Nephron progenitor cell (in vitro differentiated cells): ENCODE results near the gene SEC14L3.

ENCODE experiments used
- DNase-seq: peaks from one replicate; pipeline ENCODE4 v3.0.0; 2021
- H3K27ac Mint-ChIP-seq: 2 replicates; pipeline ENCODE4 v1.8.0; 2021; ENCODE audit warnings: mild to moderate bottlenecking, moderate library complexity, mixed read lengths
- H3K27me3 Mint-ChIP-seq: 2 replicates; pipeline ENCODE4 v1.8.0; 2021; ENCODE audit warnings: mild to moderate bottlenecking, low read depth, mixed read lengths; ENCODE audit not compliant: poor library complexity
- H3K36me3 Mint-ChIP-seq: 2 replicates; pipeline ENCODE4 v1.8.0; 2021; ENCODE audit warnings: low read depth, mixed read lengths
- H3K4me1 Mint-ChIP-seq: 2 replicates; pipeline ENCODE4 v1.8.0; 2021; ENCODE audit warnings: mixed read lengths
- H3K4me3 Mint-ChIP-seq: 2 replicates; pipeline ENCODE4 v1.8.0; 2021; ENCODE audit warnings: mild to moderate bottlenecking, moderate library complexity, mixed read lengths
- H3K9me3 Mint-ChIP-seq: 2 replicates; pipeline ENCODE4 v1.8.0; 2021; ENCODE audit warnings: mild to moderate bottlenecking, moderate library complexity, mixed read lengths
- TF ChIP-seq, protein P1 (sequence below): fragments of 200-600 bp; sonication (generic); IDR thresholded peaks from 2 replicates; pipeline ENCODE4 v1.5.0; 2021; ENCODE audit warnings: antibody characterized with exemption

SEC14L3 gene

DNA sequence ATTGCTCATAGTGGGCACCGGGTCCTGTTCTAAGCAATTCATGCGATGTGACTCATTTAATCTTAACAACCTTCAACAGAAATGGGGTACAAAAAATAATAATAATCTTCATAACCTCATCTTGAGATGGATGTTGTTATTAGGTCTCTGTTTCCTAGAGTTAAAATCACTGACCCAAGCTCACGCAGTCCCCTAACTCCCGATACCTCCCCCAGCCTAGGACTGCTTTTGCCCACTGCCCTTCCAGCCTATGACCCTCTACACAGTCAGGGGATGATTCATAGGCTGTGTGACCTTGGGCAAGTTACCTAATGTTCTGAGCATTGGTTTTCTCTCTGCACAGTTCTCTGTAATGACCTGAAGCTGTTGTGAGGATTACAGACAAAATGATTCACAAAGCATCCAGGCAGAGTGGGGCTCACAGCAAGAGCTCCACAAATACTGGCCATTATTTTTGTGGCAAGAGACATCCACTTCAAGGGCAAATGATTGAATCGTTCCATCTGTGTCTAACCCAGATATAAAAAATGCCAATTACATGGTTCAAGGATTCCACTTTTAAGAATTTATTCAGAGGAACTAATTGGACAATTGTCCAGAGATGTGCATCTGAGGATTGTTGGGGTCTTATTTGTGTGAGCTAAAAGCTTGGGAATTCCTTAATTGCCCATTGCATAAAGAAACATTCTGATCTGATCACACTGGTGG, 26.2 kb downstream of the SEC14L3 start:
- H3K4me1 Mint-ChIP-seq, result peaks cover 24% of the 10 kb centered on the region
- TF ChIP-seq, protein P1, sequence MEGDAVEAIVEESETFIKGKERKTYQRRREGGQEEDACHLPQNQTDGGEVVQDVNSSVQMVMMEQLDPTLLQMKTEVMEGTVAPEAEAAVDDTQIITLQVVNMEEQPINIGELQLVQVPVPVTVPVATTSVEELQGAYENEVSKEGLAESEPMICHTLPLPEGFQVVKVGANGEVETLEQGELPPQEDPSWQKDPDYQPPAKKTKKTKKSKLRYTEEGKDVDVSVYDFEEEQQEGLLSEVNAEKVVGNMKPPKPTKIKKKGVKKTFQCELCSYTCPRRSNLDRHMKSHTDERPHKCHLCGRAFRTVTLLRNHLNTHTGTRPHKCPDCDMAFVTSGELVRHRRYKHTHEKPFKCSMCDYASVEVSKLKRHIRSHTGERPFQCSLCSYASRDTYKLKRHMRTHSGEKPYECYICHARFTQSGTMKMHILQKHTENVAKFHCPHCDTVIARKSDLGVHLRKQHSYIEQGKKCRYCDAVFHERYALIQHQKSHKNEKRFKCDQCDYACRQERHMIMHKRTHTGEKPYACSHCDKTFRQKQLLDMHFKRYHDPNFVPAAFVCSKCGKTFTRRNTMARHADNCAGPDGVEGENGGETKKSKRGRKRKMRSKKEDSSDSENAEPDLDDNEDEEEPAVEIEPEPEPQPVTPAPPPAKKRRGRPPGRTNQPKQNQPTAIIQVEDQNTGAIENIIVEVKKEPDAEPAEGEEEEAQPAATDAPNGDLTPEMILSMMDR, result no peak
- no peak for DNase-seq
- no peaks in the 10 kb centered on the region for H3K36me3 Mint-ChIP-seq
- H3K27ac Mint-ChIP-seq, result no peak overlapping the region
- H3K27me3 Mint-ChIP-seq, result peaks cover 18% of the 10 kb centered on the region
- H3K4me3 Mint-ChIP-seq, result no peak overlapping the region
- no peaks in the 10 kb centered on the region for H3K9me3 Mint-ChIP-seq

DNA sequence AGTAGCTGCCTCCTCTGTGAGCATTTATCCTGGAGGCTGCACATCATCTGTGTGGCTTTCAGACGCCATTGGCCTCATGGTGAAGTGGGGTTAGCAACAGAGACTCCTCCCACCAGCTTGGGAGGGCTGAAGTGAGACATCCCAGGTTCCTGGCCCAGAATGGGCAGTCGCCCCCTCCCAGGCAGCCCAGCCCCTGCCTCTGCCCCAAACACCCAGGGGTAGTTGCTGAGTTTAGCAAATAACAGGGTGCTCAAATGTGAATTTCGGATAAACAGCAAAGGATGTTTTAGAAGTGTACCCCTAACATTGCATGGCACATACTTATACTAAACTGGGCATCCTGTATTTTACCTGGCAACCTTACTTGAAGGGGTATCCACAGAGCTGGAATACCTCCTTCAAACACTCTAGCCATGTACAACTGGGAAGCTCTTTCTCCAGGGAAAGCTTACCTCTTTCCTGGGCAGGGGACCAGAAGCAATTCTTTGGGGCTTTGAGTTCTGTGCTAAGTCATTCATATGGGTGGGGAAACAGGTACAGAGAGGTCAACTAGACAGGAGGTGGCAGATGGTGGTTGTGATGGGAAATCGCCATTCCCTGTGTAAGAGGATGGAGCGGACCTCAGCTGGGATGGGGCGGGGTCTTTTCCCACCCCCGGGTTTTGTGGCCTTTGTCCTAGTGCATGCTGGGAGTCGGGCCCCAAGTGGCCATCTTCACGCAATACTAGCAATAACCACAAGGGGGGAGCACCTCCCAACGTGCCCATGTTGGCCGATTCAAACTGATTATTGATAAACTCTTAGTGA, 27.0 kb downstream of the SEC14L3 start:
- peaks cover 24% of the 10 kb centered on the region for H3K4me1 Mint-ChIP-seq

DNA sequence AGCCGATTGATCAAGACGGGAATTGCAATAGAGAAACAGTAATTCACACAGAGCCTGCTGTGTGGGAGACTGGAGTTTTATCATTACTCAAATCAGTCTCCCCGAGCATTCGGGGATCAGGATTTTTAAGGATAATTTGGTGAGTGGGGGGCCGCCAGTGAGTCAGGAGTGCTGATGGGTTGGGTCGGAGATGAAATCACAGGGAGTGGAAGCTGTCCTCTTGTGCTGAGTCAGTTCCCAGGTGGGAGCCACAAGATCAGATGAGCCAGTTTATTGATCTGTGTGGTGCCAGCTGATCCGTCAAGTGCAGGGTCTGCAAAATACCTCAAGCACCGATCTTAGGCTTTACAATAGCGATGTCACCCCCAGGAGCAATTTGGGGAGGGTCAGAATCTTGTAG, 30.7 kb downstream of the SEC14L3 start:
- Mint-ChIP-seq H3K4me3 (no peak overlapping the region), H3K27ac (peak overlapping the region; percentile 13)
- DNase-seq, result no peak

More for the DNA sequence above, 27.0 kb downstream of the SEC14L3 start:
- DNase-seq, result peak; percentile 73
- Mint-ChIP-seq H3K36me3 (no peaks in the 10 kb centered on the region), H3K27ac (no peak overlapping the region), H3K27me3 (peaks cover 14% of the 10 kb centered on the region), H3K4me3 (no peak overlapping the region), H3K9me3 (no peaks in the 10 kb centered on the region)
- TF ChIP-seq, protein P1, result peak; percentile 88

DNA sequence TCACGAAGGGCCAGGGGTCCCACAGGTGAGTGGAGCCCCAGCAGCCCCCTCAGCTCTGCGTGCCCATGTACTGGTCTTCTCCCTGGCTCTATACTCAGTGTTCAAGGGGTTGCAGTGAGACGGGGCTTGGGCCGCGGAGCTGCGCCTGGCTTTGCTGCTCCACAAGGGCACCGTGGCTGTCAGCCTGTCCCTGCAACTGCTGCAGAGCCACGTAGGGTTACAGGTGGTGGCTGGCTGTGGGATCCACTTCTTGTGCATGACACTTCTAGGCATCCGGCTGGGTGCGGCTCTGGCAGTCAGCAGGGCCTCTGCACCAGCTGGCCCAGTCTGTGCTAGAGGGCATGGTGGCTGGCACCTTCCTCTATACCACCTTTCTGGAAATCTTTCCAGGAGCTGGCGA, 32.0 kb downstream of the SEC14L3 start:
- H3K9me3 Mint-ChIP-seq, result no peaks in the 10 kb centered on the region
- H3K4me3 Mint-ChIP-seq, result no peak overlapping the region
- H3K36me3 Mint-ChIP-seq, result no peaks in the 10 kb centered on the region
- H3K4me1 Mint-ChIP-seq, result peaks cover 22% of the 10 kb centered on the region
- TF ChIP-seq, protein P1, result no peak
- no peak overlapping the region for H3K27ac Mint-ChIP-seq
- peaks cover 16% of the 10 kb centered on the region for H3K27me3 Mint-ChIP-seq
- no peak for DNase-seq

More for the DNA sequence above, 30.7 kb downstream of the SEC14L3 start:
- TF ChIP-seq, protein P1, result no peak
- no peaks in the 10 kb centered on the region for H3K9me3 Mint-ChIP-seq
- peaks cover 11% of the 10 kb centered on the region for H3K27me3 Mint-ChIP-seq
- H3K36me3 Mint-ChIP-seq, result no peaks in the 10 kb centered on the region
- peaks cover 24% of the 10 kb centered on the region for H3K4me1 Mint-ChIP-seq

DNA sequence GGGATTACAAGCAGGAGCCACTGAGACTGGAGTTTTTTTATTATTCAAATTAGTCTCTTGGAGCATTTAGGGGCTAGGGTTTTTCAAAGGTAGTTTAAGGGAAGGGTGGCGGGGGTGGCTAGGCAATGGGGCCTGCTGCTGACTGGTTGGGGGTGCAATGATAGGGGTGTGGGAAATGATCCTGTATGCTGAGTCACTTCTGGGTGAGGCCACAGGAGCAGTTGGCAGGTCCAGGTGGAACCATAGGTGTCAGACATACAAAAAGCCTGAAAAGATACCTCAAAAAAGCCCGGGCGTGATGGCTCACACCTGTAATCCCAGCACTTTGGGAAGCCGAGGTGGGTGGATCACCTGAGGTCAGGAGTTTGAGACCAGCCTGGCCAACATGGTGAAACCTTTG, 32.6 kb downstream of the SEC14L3 start:
- H3K27ac Mint-ChIP-seq, result no peak overlapping the region
- TF ChIP-seq, protein P1, result no peak
- peaks cover 16% of the 10 kb centered on the region for H3K27me3 Mint-ChIP-seq
- no peaks in the 10 kb centered on the region for H3K9me3 Mint-ChIP-seq
- peaks cover 16% of the 10 kb centered on the region for H3K4me1 Mint-ChIP-seq
- no peak overlapping the region for H3K4me3 Mint-ChIP-seq
- no peak for DNase-seq
- no peaks in the 10 kb centered on the region for H3K36me3 Mint-ChIP-seq
